H4 (cell line): ENCODE measurements around the gene HSD3B2. TPM values are rescaled to one million over a fixed set of nuclear protein-coding genes. Genes with fewer than 3 reads are reported as not detected.

Source experiments
- DNase-seq: peaks from one replicate; pipeline ENCODE4 v3.0.0-alpha.2; 2015; ENCODE audit warnings: low spot score
- total RNA-seq: library from RNA; depleted of rRNA; stranded (reverse); fragments of >200 nt; shearing (Covaris generic); gene quantifications from 2 replicates; pipeline ENCODE4 v1.2.3, GENCODE V29; 2014; rRNA removed

Gene HSD3B2
- total RNA-seq, 1 experiment from 2014 or later = not detected

- no peak for DNase-seq
These were observed 48.6 kb downstream of the HSD3B2 start for GRCh38 chr1:119463569-119463968.

GRCh38 chr1:119466445-119466844 lies 51.5 kb downstream of the HSD3B2 start:
- DNase-seq = no peak

DNA sequence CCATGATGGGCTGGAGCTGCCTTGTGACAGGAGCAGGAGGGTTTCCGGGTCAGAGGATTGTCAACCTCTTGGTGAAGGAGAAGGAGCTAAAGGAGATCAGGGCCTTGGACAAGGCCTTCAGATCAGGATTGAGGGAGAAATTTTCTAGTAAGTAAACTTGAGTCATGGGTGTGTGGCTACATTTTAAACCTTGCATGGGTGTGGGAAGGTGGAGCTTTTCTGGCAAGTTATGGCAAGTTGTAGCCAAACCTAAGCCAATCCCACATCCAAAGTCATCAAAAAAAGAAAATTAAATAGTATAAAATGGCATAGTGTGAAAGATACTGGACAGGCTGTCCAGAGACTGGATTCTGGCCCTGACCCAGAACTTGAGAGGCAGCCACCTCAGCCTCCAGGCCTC lies 52.3 kb downstream of the HSD3B2 start:
- no peak for DNase-seq

GRCh38 chr1:119467857-119468668 lies 53.1 kb downstream of the HSD3B2 start:
- no peak for DNase-seq

GRCh38 chr1:119469741-119470140 lies 54.8 kb downstream of the HSD3B2 start:
- no peak for DNase-seq

GRCh38 chr1:119470377-119470776 lies 55.4 kb downstream of the HSD3B2 start:
- DNase-seq = no peak

DNA sequence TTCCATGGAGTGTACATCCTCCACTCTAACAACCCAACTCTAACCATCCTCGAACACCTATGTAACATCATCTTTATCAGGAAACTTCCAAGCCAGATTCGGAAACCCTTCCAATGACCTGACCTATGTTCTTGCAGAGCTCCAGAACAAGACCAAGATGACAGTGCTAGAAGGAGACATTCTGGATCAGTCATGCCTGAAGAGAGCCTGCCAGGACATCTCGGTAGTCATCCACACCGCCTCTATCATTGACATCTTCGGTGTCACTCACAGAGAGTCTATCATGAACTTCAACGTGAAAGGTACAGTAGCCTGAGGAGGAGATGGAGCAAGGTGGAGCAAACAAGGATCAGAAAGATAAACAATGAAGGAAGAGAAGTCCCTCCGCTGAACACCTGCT lies 56.0 kb downstream of the HSD3B2 start:
- no peak for DNase-seq

- DNase-seq = no peak
These were observed 56.6 kb downstream of the HSD3B2 start for GRCh38 chr1:119471566-119471965.

DNA sequence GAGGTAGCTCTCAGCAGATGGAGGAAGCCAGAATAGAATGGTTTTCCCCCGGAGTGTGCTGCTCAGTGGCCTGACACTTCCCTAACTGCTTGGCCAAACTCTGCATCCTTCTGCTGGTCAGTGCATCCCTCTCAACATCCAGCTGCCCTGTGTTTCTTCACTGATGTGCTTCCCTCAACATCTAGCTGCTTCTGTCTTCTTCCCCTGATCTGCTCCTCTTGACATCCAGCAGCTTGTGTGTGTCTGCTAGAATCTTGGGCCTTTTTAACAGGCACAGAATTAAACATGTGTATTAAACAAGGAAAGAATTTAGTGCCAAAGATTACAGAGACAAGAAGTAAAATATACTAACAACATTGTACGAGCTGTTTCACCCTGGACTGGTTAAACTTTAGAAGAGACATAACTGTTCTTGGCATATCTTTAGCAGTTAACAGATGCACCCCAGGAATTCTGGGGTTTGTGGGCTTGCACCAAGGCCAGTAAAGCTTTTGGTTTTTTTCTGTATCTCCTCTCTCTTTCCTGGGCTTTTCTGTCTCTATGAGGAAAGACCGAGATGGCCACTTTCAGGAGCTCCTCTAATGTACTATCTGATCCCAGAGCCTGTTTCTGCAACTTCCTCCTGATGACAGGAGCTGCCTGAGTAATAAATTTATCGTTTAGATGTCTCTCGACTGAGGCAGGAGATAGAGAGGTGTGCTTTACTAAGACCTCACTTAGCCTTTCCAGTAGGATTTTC lies 57.3 kb downstream of the HSD3B2 start:
- no peak for DNase-seq

Other genes with a start within 250 kb of the HSD3B2 start
- gene HAO2, start 46.4 kb upstream of the HSD3B2 start, total RNA-seq = not detected in 2 replicates
- not detected in 2 replicates for gene HSD3B1, start 92.1 kb downstream of the HSD3B2 start, total RNA-seq
- 5.3 and 6.2 TPM in 2 replicates for gene ZNF697, start 233.1 kb downstream of the HSD3B2 start, total RNA-seq